ENCODE results near the gene COL9A2.

Gene COL9A2

DNA sequence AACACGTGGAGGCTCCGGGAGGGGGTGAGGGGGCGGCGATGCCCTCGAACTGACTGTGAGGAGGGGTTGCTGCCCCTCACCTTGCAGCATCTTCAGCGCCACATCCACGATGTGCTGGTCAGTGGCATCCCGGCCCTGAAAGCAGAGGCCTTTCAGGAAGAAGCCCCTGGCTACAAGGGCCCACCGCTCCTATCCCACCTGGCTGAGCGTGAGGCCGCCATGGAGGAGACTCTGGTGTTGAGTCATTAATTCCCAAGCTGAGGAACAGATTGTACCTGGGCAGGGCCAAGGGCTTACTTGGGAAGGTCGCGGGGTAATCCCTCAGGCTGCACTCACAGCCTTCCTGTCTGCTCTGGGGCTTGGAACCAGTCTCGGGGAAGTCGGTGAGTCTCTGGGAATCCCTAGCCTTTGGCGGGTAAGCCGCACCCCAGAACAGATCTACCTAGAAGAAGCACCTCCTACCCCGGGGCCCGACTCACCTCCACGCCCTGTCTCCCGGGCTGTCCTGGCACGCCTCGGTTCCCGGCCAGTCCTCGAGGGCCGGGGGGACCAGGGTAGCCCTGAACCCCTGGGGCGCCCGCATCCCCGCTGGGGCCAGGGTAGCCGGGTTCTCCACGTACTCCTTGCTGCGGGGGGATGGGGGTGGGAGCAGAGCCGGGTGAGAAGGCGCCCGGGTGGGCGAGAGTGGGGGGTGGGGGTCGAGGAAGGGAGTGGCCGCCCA is 13.9 kb downstream of the COL9A2 start:
- DNase-seq (ENCODE audit: low read depth), result no peak

DNA sequence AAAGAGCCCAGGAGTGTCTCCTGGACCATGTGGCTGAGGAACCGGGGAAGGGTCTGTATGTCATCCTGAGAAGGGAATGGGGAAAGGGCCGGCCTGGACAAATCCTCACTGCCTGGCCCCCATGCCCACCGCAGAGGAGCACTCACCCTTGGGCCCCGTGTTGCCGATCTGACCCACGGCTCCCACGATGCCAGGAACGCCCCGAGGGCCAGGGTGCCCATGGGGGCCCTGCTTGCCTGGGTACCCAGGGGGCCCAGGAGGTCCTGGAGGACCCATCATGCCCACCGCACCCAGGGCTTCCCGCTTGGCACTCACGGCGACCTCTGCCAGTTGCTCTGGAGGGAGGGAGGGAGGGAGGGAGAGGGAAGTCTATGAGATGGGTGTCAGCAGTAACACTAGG is 14.6 kb downstream of the COL9A2 start:
- DNase-seq (ENCODE audit: low read depth), result no peak

DNA sequence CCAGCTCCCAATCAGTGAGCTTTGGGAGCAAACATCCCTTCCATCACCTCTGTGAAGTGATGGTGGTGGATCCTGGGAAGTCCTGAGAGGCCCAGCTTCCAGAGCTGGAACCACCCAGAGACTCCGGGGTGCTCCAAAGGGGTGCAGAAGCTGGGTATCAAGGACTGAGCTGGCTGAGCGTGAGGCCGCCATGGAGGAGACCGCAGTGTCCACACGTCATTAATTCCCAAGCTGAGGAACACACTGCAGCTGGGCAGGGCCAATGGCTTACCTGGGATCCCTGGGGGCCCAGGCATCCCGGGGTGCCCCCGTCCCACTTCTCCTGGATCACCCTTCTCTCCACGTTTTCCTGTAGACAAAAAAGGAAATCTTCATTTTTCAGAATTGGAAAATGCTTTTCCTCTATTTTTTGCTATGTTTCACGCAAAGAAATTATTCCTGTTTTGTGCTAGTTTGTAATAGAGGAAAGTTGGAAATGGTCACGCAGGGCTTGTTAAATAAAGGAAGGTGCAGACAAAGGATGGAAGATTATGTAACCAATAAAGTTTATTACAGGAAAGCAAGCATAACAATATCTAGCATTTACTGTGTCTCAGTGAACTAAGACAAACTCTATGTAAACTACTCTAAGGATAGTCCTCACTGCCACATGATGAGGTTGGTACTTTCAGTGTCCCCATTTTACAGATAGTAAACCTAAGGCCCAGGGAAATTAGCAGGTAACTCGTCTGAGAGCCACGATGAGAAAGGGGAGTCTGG is 15.4 kb downstream of the COL9A2 start:
- DNase-seq (ENCODE audit: low read depth), result no peak

DNA sequence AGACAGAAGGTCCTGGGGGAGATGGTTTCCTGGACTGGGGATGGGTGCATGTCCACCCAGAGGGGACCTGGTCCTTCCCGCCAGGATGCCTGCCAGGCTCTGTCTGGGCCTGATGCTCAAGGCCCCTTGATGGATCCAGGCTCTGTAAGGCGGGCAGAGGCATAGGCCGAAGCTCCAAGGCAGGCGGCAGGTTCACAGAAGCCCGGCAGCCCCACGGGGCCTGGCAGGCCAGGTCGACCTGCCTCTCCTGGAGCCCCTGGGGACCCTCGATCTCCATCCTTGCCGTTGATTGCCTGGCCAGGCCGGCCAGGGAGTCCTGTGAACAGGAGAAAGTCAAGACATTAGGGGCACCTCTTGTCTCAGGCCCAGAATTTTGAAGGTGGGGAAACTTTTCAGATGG is 16.0 kb downstream of the COL9A2 start:
- no peak for DNase-seq (ENCODE audit: low read depth)

DNA sequence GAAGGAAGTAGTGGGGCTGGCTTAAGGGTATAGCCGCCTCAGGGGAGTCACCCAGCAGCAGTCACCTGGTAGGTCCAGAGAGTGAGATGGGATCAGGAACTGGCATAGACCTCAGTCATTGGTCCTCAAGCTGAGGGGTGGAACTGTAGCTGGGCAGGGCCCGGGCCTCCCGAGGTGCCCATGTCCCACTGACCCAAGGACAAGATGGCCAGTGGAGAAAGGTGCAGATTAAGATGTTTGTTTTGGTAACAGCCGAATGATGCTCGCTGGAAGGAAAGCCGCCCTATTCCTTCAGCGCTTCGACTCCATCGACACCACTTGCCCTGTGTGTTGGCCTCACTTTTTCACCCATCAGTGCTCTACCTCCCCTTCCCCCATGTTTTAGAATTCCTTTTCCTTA is 16.4 kb downstream of the COL9A2 start:
- no peak for DNase-seq (ENCODE audit: low read depth)

DNA sequence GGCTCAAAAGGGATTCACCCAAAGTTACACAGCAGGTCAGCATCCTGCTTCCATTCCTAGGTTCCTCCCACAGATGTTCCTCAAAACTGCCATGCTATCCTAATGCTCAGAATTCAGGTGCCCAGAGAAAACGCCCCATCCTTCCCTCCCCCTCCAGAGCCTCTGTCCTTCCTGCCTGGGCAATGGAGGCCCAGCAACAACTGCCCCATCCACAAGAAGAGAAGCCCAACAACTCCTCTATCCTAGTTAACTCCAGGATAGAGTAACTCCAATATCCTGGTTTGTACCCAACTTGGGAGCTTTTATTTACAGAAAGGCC is 16.9 kb downstream of the COL9A2 start:
- no peak for DNase-seq (ENCODE audit: low read depth)

DNA sequence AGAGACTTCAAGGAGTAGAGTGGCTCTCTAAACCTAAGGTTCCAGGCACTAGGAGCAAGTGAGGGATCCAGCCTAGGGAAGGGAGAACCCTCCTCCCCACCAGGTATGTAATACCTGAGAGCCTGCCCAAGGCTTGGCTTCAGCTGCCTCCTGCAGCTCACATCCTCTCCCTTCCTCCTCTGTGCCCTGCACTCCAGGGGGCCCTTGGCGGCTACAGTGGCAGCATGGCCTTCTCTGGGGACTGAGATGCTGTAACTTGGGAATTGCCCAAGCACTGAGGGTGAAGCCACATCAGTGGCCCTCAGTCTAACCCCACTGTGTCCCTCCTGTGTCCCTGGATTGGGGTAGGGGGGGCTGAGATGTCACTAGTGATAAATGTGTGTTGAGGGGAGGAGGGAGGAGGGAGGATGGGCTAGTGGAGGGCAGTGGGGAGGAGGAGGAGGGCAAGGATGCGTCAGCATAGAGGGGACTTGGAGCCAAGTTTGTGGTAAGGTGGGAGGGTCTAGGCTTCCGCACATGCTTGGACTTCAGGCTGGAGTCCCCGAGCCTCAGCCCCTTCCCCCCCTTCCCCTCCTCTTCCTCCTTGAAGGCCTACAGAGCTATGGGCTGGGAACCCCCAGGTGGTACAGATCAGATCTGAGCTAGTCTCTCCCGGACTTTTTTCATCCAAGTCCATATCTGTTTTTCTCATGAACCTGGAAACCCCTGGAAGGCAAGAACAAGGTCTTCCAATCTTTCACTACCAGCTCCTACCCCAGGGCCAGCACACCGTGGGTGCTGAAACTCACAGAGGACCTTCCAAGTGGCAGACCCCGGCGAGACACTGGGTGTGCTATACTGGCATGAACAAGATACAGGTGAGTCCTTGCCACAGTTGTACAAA is 17.5 kb downstream of the COL9A2 start:
- DNase-seq (ENCODE audit: low read depth), result peak; percentile 62

DNA sequence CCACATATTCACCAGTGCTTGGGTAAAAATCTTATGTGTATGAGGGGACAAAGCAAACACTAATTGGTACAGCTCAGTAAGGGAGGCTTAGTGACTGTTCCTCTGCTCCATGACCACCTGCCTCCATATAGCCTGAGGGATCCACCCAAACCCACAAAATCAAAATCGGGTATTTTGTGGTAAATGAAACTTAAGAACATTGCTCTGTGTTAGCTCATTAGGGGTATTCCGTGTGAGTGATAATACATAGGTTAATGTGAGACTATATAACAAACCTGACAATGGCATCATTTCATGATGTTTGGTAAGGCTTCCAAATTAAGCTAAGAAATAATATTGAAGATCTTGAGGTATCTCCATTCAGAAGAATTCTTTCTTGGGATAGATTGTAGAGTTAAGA is 25.8 kb downstream of the COL9A2 start:
- no peak for DNase-seq (ENCODE audit: low read depth)

DNA sequence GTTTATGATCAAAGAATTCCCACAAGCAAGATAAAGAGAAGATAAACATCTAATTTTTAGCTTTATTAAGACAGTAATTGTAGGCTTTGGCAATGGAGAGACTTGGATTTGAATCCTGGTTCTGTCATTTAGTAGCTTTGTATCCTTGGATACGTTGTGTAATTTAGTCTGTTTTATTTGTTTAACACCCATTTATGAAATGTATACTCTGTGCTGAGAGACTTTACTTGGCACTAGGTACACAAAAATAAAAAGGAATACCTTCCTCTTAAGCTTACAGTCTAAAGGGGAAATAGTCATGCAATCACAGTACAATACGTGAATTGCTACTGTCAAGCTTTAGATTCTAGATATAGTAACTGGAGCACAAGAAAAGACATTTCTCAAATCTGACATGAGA is 35.2 kb downstream of the COL9A2 start:
- no peak for DNase-seq (ENCODE audit: low read depth)

DNA sequence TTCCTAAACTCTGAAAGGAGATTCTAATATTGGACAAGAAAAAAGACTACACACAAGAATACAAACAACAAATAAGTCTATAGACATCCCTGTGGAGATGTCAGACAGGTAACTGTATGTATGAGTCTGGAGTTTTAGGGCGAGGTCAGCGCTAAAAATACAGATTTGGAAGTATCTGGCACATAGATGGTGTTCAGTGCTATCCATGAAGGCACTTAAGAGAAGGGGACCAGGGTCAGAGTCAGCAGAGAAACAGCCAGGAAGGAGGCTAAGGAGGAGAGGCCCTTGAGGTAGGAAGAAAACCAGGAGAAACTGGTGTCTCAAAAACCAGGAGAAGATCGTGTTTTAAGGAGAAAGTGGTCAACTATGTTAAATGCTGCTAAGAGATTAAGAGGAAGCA is 41.0 kb downstream of the COL9A2 start:
- no peak for DNase-seq (ENCODE audit: low read depth)

DNA sequence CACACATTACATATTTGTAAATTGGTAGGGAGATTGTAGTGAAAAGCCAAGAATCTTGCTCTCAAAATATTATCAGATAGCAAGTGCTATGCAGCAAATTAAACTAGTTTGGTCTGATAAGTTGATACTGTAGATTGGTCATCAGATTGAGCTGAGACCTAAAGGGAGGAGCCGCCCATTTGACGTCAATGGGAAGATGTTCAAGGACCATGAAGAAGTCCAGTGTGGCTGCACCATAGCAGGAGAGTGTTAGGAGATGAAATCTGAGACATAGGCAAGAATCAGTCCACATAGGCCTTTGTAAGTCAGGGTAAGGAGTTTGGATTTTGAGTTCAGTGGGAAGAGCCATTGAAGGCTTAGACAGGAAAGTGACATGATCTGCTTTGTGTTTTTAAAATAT is 42.8 kb downstream of the COL9A2 start:
- no peak for DNase-seq (ENCODE audit: low read depth)

DNA sequence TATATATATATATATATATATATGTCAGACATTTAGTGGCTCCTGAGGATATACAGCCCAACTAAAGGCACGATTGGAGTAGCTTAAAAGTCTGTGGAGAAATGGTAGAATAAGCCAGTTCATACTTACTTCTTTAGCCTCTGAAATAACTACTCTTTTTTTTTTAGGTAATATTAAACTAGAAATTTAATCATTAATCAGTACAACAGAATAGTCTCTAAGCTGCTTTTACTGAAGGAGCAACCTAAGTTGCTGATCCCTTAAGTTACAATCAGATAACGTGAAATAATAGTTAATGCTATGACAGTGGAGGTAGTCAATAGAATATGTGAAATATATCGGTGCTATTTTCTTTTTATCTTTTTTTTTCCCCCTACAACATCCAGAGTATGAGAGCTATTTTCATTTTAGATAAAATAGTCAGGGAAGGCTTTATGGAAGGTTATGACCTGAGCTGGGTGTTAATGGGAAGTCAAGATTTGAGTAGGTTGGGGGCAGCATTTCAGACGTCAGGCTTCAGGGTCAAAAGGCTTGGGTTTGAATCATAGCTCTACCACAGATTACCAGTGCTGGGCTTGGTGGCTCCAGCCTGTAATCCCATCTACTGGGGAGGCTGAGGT is 43.4 kb downstream of the COL9A2 start:
- DNase-seq (ENCODE audit: low read depth), result peak; percentile 13

DNA sequence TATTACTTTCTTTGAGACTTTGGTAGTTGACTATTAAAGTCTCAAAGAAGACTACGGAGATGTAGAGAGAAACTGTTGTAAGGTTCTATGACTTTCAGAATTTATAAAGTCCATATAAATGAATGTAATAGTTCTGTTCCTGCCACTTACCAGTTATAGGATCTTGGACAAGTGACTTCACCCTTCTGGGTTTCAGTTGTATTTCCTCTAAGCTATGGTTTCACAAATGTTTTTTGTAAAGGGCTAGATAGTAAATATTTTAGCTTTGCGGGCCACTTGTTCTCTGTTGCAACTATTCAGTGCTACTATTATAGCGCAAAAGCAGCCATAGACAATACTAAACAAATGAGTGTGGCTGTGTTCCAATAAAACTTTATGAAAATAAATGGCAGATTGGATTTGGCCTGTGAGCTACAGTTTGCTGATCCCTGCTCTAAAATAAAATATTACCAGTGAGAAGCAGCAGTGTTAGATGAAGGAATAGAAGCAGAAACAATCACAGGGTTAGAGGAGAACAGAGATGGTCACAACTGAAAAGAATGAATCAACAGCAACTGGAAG is 44.4 kb downstream of the COL9A2 start:
- DNase-seq (ENCODE audit: low read depth), result no peak

DNA sequence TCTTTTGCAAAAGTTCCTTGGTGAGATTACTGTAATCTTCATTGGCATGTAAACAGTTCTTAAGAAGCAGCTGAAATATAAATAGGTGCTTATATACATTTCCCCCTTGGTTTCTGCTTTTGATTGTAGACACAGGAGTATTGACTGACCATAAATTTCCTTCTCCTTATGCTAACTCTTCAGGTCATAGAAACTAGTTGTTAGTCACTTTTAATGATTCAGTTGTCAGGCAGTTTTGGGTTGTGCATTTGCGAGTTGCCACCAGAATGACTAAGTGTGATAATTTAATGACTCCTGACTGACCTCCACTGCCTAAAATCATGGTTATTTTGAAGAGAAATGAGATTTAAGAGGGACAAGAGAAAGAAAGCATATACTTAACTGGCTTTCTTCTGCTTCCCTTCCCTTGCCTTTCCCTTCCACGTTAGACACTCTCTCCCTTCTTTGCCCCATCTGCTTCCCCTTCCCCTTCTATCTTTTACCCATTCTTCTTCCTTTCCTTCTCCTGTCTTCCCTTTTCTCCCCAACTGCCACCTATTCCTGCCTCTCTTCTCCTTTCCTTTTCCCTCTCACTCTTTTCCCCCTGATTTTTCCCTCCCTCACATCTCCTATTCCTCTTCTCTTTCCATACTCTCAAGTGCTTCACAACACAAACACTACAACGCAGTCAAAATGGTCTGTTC is 46.8 kb downstream of the COL9A2 start:
- DNase-seq (ENCODE audit: low read depth), result peak; percentile 36

DNA sequence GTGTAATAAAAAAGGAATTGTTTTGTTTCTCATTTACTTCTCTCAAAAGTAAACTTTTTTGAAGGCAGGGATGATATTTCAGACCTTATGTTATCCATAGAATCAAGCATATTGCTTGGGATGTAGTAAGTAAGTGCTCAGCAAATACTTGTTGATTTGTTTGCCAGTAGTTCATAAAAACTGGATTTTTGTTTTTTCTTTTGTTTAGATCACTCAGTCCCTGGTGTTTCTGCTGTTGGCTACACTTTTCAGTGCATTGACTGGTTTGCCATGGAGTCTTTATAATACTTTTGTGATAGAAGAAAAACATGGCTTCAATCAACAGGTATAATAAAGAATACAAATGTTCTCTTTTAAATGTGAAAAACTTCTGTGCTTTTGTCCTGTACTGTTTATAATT is 48.9 kb downstream of the COL9A2 start:
- DNase-seq (ENCODE audit: low read depth), result no peak

DNA sequence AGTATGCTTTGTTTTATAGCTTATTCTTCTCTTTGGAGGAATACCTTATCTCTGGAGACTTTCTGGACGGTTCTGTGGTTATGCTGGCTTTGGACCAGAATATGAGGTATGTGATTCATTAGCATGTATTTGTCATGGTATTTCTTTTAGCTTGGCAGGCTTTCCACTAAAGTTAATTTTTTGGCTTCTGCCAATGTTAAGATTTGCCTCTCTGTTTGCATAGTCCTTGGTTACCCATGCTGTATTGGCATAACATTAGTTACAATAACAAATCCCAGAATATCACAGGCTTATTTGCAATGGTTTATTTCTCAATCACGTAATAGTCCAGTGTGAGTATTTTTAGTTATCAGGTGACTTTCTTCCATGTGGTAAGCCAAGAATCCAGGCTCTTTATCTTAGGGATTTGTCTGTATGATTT is 49.3 kb downstream of the COL9A2 start:
- peak; percentile 94 for DNase-seq (ENCODE audit: low read depth)

DNA sequence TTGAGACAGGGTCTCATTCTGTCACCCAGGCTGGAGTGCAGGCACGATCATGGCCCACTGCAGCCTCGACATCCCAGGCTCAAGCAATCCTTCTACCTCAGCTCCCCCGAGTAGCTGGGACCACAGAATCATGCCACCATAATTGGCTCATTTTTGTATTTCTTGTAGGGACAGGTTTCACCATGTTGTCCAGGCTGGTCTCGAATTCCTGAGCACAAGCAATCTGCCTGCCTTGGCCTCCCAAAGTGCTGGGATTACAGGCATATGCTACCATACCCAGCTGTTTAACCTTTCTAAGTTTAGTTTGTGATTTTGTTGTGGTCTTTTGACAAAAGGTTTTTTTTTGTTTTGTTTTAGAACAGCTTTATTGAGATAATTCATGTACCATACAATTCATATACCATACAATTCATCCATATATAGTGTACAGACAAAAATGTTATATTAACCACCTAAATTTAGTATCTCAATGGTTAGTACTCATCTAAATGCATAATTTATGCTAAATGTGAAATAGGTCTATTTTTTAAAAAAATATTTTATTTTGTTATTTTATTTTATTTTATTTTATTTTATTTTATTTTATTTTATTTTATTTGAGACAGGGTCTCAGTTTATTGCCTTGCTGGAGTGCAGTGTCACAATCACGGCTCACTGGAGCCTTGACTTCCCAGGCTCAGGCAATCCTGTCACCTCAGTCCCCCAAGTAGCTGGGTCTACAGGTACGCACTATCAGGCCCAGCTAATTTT is 50.1 kb downstream of the COL9A2 start:
- no peak for DNase-seq (ENCODE audit: low read depth)

DNA sequence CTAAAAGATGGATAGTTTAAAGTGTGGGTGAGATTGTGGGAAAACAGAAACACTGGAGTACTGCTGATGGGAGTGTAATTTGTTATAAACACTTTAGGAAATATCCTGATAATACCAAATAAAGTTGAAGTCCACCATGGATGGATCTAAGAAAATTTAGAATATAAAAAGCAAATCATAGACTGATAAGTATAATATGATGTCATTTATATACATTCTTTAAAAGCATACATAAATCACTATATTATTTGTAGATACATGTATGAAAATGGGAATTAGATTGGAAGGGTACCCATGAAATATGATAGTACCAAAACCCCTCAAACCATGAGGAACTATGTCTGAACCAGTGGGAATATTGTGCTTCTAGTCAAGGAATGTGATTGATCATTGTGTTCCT is 51.2 kb downstream of the COL9A2 start:
- no peak for DNase-seq (ENCODE audit: low read depth)

DNA sequence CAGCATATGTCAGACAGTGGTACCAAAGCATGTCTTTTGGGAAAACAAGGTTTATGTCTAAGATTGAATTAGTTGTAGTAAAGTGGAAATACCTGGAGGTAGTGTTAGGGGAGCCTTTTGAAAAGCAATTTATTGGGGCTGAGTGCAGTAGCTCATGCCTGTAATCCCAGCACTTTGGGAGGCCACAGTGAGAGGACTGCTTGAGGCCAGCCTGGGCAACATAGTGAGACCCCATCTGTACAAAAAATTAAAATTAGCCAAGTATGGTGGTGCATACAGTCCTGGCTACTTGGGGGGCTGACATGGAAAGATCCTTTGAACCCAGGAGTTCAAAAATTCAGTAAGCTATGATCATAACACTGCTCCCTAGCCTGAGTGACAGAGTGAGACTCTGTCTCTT is 51.8 kb downstream of the COL9A2 start:
- no peak for DNase-seq (ENCODE audit: low read depth)

DNA sequence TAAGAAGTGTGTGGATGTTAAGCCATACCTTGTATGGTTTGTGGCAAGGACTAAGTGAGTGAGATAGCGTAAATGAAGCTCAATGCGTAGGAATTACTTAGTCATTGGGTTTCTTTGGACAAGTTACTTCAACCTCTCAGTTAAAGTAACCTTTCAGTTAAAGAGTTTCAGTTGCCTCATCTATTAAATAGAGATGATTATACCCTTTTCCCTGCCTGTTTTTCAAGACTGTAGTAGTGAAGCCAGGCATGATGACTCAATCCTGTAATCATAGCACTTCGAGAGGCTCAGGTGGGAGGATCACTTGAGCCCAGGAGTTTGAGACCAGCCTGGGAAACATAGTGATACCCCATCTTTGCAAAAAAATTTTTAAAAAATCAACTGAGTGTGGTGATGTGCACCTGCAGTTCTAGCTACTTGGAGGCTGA is 52.7 kb downstream of the COL9A2 start:
- peak; percentile 17 for DNase-seq (ENCODE audit: low read depth)

DNA sequence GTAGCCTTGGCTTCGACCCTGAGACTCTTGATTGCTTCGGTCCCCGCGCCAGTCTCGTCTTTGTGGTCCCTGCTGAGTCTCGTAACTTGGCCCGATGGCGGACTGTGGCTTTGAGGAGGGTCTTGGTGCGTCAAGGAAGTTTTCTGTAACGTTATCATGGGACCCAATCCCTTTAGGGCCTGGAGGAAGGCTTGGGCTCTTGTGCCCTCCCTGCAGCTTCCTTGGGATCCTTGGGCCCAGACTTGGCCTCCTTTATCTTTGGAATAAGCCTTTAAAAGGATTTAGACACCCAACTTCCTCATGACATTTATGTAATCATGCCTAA is 58.7 kb downstream of the COL9A2 start:
- DNase-seq (ENCODE audit: low read depth), result peak; percentile 27
